GM18858 (cell line): ENCODE data around the gene CCDC138.

Experiments used
- ATAC-seq: cut with Tn5 transposase; IDR thresholded peaks from one replicate; pipeline ENCODE4 v1.9.1; 2021; ENCODE audit not compliant: unreplicated experiment

CCDC138 gene

GRCh38 chr2:108825736-108826135 is 39.2 kb downstream of the CCDC138 start:
- ATAC-seq: no peak

GRCh38 chr2:108829578-108830310 is 43.2 kb downstream of the CCDC138 start:
- ATAC-seq: no peak

- ATAC-seq: no peak
Measured at GRCh38 chr2:108833219-108833618, 46.6 kb downstream of the CCDC138 start.

- ATAC-seq: no peak
Measured at GRCh38 chr2:108834620-108835019, 48.0 kb downstream of the CCDC138 start.

GRCh38 chr2:108835040-108835439 is 48.5 kb downstream of the CCDC138 start:
- ATAC-seq: no peak

GRCh38 chr2:108837198-108837597 is 50.6 kb downstream of the CCDC138 start:
- ATAC-seq: no peak

- no peak for ATAC-seq
Measured at GRCh38 chr2:108841506-108841905, 54.9 kb downstream of the CCDC138 start.

GRCh38 chr2:108845923-108846322 is 59.4 kb downstream of the CCDC138 start:
- ATAC-seq: no peak

GRCh38 chr2:108847000-108847399 is 60.4 kb downstream of the CCDC138 start:
- ATAC-seq: no peak

- no peak for ATAC-seq
Measured at GRCh38 chr2:108852375-108852774, 65.8 kb downstream of the CCDC138 start.

- ATAC-seq: no peak
Measured at GRCh38 chr2:108853421-108853820, 66.8 kb downstream of the CCDC138 start.

- ATAC-seq: no peak
Measured at GRCh38 chr2:108854484-108854883, 67.9 kb downstream of the CCDC138 start.

GRCh38 chr2:108855194-108855593 is 68.6 kb downstream of the CCDC138 start:
- peak; percentile 53 for ATAC-seq

- no peak for ATAC-seq
Measured at GRCh38 chr2:108858894-108859293, 72.3 kb downstream of the CCDC138 start.

GRCh38 chr2:108866041-108866440 is 79.5 kb downstream of the CCDC138 start:
- ATAC-seq: no peak

GRCh38 chr2:108868911-108869310 is 82.3 kb downstream of the CCDC138 start:
- ATAC-seq: no peak

GRCh38 chr2:108869542-108869941 is 83.0 kb downstream of the CCDC138 start:
- no peak for ATAC-seq

- ATAC-seq: no peak
Measured at GRCh38 chr2:108870069-108870644, 83.6 kb downstream of the CCDC138 start.

- ATAC-seq: no peak
Measured at GRCh38 chr2:108877506-108877905, 90.9 kb downstream of the CCDC138 start.

GRCh38 chr2:108878276-108878675 is 91.7 kb downstream of the CCDC138 start:
- ATAC-seq: no peak

- ATAC-seq: no peak
Measured at GRCh38 chr2:108884619-108885018, 98.0 kb downstream of the CCDC138 start.

GRCh38 chr2:108889907-108890306 is 103.3 kb downstream of the CCDC138 start:
- no peak for ATAC-seq

- ATAC-seq: no peak
Measured at GRCh38 chr2:108893277-108893676, 106.7 kb downstream of the CCDC138 start.
